HG03457 (cell line): Measurements from ENCODE around the gene DNER.
"Not testable (repeated sequence)": the region's sequence is repeated elsewhere in the genome, so short reads cannot be mapped to it uniquely, and the experiment has no call there.

Experiments
- ATAC-seq: cut with Tn5 transposase; IDR thresholded peaks from one replicate; pipeline ENCODE4 v1.9.1; 2021; ENCODE audit warnings: moderate number of reproducible peaks; ENCODE audit not compliant: unreplicated experiment

Gene DNER

GRCh38 chr2:229718057-229718456 is 3.7 kb upstream of the DNER start:
- no peak for ATAC-seq

DNA sequence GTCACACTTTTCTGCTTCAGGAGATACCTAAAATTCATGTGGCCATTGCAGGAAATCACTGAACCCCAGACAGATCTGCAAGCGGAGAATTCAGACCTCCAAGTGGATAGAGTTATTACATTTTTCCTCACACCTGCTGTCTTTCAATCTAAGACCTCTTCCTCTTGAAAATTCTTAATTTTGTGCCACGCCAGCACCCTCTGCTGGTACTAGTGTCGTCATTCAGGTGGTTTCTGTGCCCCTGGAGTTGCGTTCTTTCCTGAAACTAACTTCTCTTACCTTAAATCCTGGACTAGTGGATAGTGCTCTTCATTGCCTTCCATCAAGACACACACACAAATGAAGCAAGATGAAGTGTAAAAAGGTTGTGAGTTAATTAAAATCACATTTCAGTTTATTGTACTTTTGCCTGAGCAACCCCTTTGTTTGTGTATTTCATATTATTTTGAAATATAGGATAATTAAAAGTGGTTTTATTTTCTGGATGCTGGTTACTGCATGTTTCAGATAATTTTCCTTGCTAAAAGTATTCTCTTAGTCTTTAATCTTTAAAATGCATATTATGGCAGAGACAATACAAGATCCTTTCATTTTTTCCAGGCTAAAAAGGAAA is 1.6 kb upstream of the DNER start:
- ATAC-seq = no peak

- no peak for ATAC-seq
These were observed 584 bp upstream of the DNER start for GRCh38 chr2:229714736-229715541.

DNA sequence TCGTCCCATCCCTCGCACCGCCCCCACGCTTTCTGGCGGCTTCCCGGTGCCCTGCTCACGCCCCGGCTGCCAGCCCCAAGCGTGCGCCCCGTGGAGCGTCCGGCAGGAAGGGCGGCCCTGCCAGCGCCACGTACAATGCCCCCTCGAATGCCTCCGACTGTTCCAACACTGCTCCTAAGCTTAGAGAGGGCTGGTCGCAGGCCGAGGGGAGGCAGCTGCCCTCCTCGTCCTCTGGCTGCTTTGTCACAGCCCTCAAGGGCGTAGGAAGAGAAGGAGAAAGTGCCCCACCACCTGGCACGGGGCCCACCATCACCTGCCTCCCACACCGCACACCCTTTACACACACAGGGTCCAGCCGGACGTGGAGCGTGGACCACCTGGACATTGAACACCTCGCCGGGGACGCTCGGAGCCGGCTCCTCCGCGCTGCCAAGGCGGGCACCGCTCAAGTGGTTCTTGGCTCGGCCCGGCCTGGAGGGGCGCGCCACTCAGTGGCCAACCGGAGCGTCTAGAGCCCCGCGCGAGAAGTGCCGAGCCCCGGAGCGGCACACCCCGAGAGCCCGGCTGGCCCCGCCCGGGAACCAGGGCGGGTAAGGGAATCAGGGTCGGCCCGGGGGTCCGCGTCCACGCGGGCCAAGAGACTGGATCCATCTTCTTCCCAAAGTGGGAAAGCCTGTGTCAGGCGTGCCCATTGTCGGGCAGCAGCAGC is 830 bp downstream of the DNER start:
- no peak for ATAC-seq

DNA sequence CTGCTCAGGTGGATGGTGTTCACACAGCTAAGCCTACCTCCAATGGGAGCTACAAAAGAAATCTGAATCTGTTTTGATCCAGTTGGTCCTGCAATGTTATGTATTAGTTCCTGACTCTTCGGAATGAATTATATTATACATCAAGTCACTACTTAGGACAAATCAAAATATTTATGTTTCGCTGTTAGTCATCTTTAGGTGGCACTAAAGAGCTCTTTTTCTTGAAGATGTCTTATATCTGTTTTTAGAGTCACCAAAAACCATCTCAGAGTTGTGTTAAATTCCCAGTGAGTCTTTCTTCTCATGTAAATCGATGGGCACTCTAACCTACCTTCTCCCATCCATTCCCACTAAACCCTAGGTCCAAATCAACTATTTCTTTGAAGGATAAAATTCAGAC is 2.2 kb downstream of the DNER start:
- ATAC-seq = no peak

DNA sequence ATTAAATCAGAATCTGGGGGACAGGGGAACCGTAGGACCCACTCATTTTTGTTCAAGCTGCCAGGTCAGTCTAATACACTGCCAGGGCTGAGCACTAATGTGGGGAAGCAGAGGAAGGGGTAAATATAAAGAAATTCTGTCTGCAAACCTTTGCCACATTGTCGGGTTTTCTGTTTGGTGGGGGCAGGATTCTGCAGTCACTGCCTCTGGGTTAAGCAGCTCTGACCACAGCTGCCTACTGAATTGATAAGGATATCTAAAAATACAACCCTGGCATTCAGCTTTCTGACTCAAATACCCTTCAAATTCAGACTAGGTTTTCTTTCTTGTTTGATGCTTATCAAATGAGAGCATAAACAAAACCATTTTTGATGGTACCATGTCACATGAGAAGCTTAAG is 6.0 kb downstream of the DNER start:
- no peak for ATAC-seq

DNA sequence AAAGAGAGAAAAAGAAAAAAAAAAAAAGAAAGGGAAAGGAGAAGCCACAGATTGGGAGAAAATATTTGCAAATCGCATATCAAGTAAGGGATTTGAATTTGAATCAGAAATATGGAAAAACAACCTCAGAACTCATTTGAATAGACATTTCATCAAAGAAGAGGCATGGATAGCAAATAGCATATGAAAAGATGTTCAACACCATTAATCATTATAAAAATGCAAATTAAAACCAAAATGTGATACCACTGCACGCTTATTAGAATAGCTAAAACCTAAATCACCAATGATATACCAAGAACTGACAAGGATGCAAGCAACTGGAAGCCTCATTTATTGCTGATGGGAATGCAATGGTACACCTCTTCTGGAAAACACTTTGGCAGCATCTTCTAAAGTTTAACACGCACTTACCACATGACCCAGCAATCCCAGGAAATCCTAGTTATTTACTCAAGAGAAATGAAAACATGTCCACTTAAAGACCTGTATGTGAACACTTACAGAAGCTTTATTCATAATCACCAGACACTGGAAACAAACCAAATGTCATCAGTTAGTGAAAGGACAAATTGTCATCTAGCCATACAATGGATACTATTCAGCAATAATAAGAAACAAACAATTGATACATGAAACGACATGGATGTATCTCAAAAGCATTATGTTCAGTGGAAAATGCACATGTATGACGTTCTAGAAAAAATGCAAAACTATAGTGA is 10.3 kb downstream of the DNER start:
- ATAC-seq = no peak

GRCh38 chr2:229701716-229702115 is 12.6 kb downstream of the DNER start:
- no peak for ATAC-seq

DNA sequence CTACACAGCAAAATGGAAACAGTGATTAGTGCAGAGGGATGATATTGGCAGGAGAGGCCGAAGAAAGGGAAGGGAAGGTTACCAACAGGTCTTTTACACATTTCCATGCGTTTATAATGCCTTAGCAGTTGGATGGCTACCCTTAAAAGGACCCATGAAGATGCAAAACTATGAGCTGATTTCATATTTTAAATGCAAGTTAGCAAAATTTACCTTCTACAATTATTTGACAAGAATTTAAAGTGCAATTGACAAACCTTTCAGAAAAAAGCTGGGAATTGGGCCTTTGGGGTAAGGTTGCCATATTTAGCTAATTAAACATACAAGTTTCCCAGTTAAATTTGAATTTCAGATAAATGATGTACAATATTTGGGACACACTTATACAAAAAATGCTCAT is 13.3 kb downstream of the DNER start:
- ATAC-seq = no peak

DNA sequence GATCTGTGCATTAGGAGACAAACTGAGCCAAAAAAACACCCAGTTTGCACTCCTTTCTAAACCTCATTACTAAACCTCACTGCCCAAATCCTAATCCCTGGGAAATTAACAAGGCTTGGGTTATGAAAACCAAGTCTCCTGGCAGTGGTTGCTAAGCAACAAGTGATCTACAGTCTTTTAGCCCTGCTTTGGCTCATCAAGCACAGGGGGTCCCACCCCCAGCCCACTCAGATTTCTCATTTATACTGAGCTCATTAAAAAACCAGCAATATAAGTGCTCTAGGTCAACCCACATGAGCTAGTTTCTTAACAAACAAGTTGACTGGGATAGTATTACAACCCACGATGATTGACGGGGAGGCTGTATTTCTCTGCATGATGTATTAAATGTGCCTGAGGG is 18.4 kb downstream of the DNER start:
- ATAC-seq = no peak

DNA sequence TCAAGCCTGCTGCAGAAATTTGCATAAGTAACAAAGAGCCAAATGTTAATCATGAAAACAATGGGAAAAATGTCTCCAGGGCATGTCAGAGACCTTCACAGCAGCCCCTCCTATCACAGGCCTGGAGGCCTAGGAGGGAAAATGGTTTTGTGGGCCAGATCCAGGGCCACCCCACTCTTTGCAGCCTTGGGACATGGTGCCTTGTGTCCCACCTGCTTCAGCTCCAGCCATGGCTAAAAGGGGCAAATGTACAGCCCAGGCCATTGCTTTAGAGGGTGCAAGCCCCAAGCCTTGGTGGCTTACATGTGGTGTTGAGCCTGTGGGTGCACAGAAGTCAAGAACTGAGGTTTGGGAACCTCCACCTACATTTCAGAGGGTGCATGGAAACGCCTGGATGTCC is 20.5 kb downstream of the DNER start:
- not testable (repeated sequence) for ATAC-seq

DNA sequence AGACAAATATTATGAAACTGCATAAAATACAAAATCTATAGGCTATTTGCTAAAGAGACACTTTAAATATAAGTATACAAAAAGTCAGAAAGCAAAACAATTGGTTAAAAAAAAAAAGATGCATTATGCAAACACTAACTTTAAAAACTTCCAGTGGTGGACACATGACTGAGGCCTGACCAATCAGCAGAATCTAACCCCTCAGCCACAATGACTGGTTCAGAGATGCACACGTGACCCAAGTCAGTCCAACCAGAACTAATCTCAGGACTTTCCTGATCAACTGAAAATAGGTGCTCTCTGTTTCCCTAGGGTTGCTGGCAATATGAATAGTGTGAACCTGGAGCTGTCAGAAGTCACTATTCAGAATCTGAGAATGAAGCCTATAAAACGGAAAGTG is 22.7 kb downstream of the DNER start:
- no peak for ATAC-seq

- no peak for ATAC-seq
These were observed 25.0 kb downstream of the DNER start for GRCh38 chr2:229689307-229689839.

GRCh38 chr2:229688141-229688540 is 26.2 kb downstream of the DNER start:
- no peak for ATAC-seq

- ATAC-seq = no peak
These were observed 28.0 kb downstream of the DNER start for GRCh38 chr2:229686122-229686919.

- no peak for ATAC-seq
These were observed 29.3 kb downstream of the DNER start for GRCh38 chr2:229684942-229685562.

DNA sequence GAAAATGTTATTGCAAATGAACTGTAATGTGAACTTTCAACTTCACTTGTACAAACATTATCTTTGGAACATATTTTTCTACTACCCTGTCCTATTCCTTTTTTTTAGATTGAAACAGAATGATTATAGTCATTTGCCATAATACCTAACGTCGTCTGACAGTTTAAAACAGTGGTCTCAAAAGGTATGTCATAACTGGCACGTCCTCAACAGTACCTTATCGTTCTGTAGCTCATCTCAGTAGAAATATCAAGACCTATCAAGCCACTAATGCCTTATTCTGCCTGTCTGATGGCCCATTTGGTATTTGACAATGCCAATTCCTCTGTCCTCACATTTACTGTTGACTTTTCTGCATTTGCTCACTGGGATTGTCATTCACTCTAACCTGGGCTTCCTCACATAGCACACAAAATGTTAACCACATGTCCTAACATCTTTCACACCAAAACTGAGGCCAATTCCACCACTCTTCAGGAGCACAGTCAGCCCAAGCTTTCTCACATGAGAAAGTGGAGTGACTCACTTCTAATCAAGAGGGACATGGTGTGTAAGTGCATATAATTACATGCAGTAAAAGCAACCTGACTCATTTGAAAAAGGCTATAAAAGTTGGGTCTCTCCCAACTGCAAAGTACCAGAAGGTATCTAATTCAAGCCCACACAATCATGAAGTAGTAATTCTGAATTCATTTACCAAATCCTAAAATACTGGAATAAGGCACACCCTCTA is 34.8 kb downstream of the DNER start:
- no peak for ATAC-seq

GRCh38 chr2:229675569-229675968 is 38.8 kb downstream of the DNER start:
- no peak for ATAC-seq

GRCh38 chr2:229674830-229675530 is 39.4 kb downstream of the DNER start:
- no peak for ATAC-seq
